Panc1 (cell line): ENCODE results near the gene HINFP. TPM values are rescaled to one million over a fixed set of nuclear protein-coding genes. Genes with fewer than 3 reads are reported as not detected.
"Not testable (repeated sequence)": the region's sequence is repeated elsewhere in the genome, so short reads cannot be mapped to it uniquely, and the experiment has no call there.

Experiments used
- ATAC-seq: fragments of 200-7000 bp; cut with Tn5 transposase; 2 replicates; pipeline ENCODE4 v1.9.1; 2020; ENCODE audit warnings: mild to moderate bottlenecking, moderate library complexity
- BruUV-seq: library from RNA; stranded (reverse); fragments of 400-500 nt; replicated peaks from 2 replicates; lab custom pipeline; 2021; lab: Mats Ljungman, UMichigan
- CTCF ChIA-PET: fragments of 300-600 bp; sonication (Branson Sonifier 250); formaldehyde crosslinking; loops from one replicate; lab custom pipeline; 2022; ENCODE audit warnings: antibody characterized with exemption; lab: Charles Lee
- POLR2A ChIA-PET: fragments of 300-600 bp; sonication (Branson Sonifier 250); formaldehyde crosslinking; loops from one replicate; lab custom pipeline; 2022; ENCODE audit warnings: antibody characterized with exemption; lab: Charles Lee
- DNase-seq: peaks from one replicate; pipeline ENCODE4 v3.0.0-alpha.2; 2010; ENCODE audit warnings: low read depth, low spot score
- H3K27ac ChIP-seq: 2 replicates; pipeline ENCODE4 v1.5.1; 2011; ENCODE audit warnings: mild to moderate bottlenecking, low read length, inconsistent platforms
- H3K27me3 ChIP-seq: fragments of 200-500 bp; sonication (Bioruptor generic); 2 replicates; pipeline ENCODE4 v1.6.0; 2014; ENCODE audit warnings: low read length, inconsistent platforms; ENCODE audit not compliant: control insufficient read depth, insufficient read depth
- H3K36me3 ChIP-seq: fragments of 200-500 bp; sonication (Bioruptor generic); 2 replicates; pipeline ENCODE4 v1.5.1; 2014; ENCODE audit warnings: inconsistent platforms, mild to moderate bottlenecking, low read length, moderate library complexity; ENCODE audit not compliant: control insufficient read depth, insufficient read depth
- H3K4me1 ChIP-seq: 2 replicates; pipeline ENCODE4 v1.5.1; 2011; ENCODE audit warnings: inconsistent platforms, mild to moderate bottlenecking, low read length, moderate library complexity; ENCODE audit not compliant: control insufficient read depth, insufficient read depth
- H3K4me3 ChIP-seq, 2 experiments: 2 replicates each; pipeline ENCODE4 v1.5.1; 2011 to 2012; ENCODE audit warnings: low read depth in 2 of 2, low read length in 2 of 2, mild to moderate bottlenecking in 2 of 2, inconsistent platforms in 1 of 2, moderate library complexity in 1 of 2
- H3K9me3 ChIP-seq: fragments of 200-500 bp; sonication (Bioruptor generic); 2 replicates; pipeline ENCODE4 v1.5.1; 2014; ENCODE audit warnings: low read depth, mild to moderate bottlenecking, inconsistent platforms, low read length, moderate library complexity; ENCODE audit not compliant: control insufficient read depth, insufficient read depth
- CTCF ChIP-seq: fragments of 450-650 bp; IDR thresholded peaks from 2 replicates; pipeline ENCODE4 v1.5.1; 2017; ENCODE audit warnings: mild to moderate bottlenecking
- POLR2AphosphoS5 ChIP-seq: IDR thresholded peaks from 2 replicates; pipeline ENCODE4 v1.6.1; 2012; ENCODE audit warnings: mild to moderate bottlenecking, low read depth, low read length, moderate library complexity
- SIN3A ChIP-seq: IDR thresholded peaks from 2 replicates; pipeline ENCODE4 v1.6.1; 2012; ENCODE audit warnings: low read depth, mild to moderate bottlenecking, low read length, moderate library complexity, borderline replicate concordance; ENCODE audit not compliant: insufficient read depth
- TCF7L2 ChIP-seq: IDR thresholded peaks from 2 replicates; pipeline ENCODE4 v1.6.1; 2011; ENCODE audit warnings: mild to moderate bottlenecking, low read depth, low read length, inconsistent platforms
- in situ Hi-C: cut with HindIII; loops from 2 replicates; pipeline ENCODE4 v1.10.0; 2016; ENCODE audit warnings: low sequenced_read_pairs, low pct_unique_long_range_greater_than_20kb
- intact Hi-C: fragments of 100-400 bp; cut with micrococcal nuclease; formaldehyde crosslinking; loops from one replicate; pipeline ENCODE4 v1.10.0; 2022; ENCODE audit not compliant: unreplicated experiment
- total RNA-seq: library from RNA; stranded (reverse); gene quantifications from one replicate; pipeline ENCODE4 v1.2.1, GENCODE V29; 2021; ENCODE audit not compliant: unreplicated experiment
- TF ChIP-seq, protein P1 (sequence below), 2 experiments: IDR thresholded peaks; 2 replicates each; pipeline ENCODE4 v1.6.1; 2011 to 2012; ENCODE audit warnings: low read depth in 2 of 2, control low read depth in 1 of 2, low read length in 1 of 2, mild to moderate bottlenecking in 1 of 2, moderate library complexity in 1 of 2; ENCODE audit not compliant: insufficient read depth in 1 of 2

Gene HINFP
- total RNA-seq, 1 experiment from 2014 or later = 52.7 TPM

- TF ChIP-seq CTCF = no peak
- no peak for TF ChIP-seq SIN3A
- no peak for TF ChIP-seq TCF7L2
- TF ChIP-seq, protein P1, sequence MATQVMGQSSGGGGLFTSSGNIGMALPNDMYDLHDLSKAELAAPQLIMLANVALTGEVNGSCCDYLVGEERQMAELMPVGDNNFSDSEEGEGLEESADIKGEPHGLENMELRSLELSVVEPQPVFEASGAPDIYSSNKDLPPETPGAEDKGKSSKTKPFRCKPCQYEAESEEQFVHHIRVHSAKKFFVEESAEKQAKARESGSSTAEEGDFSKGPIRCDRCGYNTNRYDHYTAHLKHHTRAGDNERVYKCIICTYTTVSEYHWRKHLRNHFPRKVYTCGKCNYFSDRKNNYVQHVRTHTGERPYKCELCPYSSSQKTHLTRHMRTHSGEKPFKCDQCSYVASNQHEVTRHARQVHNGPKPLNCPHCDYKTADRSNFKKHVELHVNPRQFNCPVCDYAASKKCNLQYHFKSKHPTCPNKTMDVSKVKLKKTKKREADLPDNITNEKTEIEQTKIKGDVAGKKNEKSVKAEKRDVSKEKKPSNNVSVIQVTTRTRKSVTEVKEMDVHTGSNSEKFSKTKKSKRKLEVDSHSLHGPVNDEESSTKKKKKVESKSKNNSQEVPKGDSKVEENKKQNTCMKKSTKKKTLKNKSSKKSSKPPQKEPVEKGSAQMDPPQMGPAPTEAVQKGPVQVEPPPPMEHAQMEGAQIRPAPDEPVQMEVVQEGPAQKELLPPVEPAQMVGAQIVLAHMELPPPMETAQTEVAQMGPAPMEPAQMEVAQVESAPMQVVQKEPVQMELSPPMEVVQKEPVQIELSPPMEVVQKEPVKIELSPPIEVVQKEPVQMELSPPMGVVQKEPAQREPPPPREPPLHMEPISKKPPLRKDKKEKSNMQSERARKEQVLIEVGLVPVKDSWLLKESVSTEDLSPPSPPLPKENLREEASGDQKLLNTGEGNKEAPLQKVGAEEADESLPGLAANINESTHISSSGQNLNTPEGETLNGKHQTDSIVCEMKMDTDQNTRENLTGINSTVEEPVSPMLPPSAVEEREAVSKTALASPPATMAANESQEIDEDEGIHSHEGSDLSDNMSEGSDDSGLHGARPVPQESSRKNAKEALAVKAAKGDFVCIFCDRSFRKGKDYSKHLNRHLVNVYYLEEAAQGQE (IDR thresholded peaks at IDR 0.05; ENCODE audit: insufficient read depth in 1 of 2, low read depth in 2 of 2, low read length in 1 of 2) = no peak
- TF ChIP-seq POLR2AphosphoS5 = no peak
- CTCF ChIA-PET = no interaction called here
- DNase-seq (no peak), ATAC-seq (no peak)
- in situ Hi-C loops = no loop called here
- BruUV-seq = no TSS peak
- POLR2A ChIA-PET = interaction anchor here (0.5 to 0.6 kb wide), 2 partner anchors 17 to 96 kb away, joined by 3 read pairs; no protein-coding TSS in a partner anchor
- H3K9me3 ChIP-seq = no peaks in the 10 kb centered on the region
- H3K27me3 ChIP-seq = no peaks in the 10 kb centered on the region
- intact Hi-C loops = no loop called here
- H3K27ac ChIP-seq = no peak overlapping the region
- 0 out of 2 replicates have a peak, but pooled peaks cover 4% of the 10 kb centered on the region for H3K4me1 ChIP-seq
- H3K36me3 ChIP-seq = no peaks in the 10 kb centered on the region
- H3K4me3 ChIP-seq = no peak overlapping the region
Observed at GRCh38 chr11:119180729-119181676, 59.6 kb downstream of the HINFP start.

DNA sequence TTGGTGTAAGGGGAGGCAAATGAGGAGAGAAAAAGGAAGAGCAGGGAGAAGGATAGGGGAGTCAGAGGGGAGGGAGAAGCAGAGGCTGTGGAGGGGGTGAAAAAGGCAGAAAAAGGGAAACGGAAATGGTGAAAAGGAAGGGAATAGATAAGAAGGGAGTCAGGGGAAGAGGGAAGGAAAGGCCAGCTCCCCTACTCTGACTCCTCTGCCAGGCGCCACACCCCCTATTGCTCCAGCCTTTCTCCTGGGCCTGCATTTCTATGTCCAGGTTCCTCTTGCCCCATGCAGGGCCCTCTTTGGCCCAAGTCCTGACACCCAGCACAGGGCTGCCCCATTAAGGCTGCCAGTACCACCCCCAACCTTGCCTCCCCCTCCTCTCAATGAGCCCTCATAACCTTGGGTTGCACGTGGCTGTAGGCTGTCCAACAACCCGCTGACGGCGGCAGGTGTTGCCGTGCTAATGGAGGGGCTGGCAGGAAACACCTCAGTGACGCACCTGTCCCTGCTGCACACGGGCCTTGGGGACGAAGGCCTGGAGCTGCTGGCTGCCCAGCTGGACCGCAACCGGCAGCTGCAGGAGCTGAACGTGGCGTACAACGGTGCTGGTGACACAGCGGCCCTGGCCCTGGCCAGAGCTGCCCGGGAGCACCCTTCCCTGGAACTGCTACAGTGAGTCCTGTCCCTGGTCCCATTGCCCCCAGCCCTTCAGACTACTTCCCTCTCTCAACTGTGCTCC, 60.5 kb downstream of the HINFP start:
- Histone ChIP-seq H3K4me3 (no peak overlapping the region), H3K9me3 (no peaks in the 10 kb centered on the region), H3K36me3 (no peaks in the 10 kb centered on the region), H3K27me3 (no peaks in the 10 kb centered on the region), H3K4me1 (0 out of 2 replicates have a peak, but pooled peaks cover 4% of the 10 kb centered on the region), H3K27ac (no peak overlapping the region)
- CTCF ChIA-PET = interaction anchor here (0.5 kb wide), 1 partner anchor 38 kb away, joined by 9 read pairs; no protein-coding TSS in a partner anchor
- in situ Hi-C loops = no loop called here
- intact Hi-C loops = no loop called here
- DNase-seq (no peak), ATAC-seq (no peak)
- no TSS peak for BruUV-seq
- TF ChIP-seq, protein P1 (IDR thresholded peaks at IDR 0.05; ENCODE audit: insufficient read depth in 1 of 2, low read depth in 2 of 2, low read length in 1 of 2) = no peak
- TF ChIP-seq CTCF = no peak
- POLR2A ChIA-PET = interaction anchor here (0.5 to 0.7 kb wide), 3 partner anchors 18 to 1245 kb away, joined by 3 to 7 read pairs (median 3); no protein-coding TSS in a partner anchor

- H3K36me3 ChIP-seq, BruUV-seq, intact Hi-C loops, CTCF ChIA-PET, ATAC-seq, DNase-seq, H3K4me1 ChIP-seq, H3K4me3 ChIP-seq, H3K9me3 ChIP-seq, H3K27ac ChIP-seq, H3K27me3 ChIP-seq, POLR2A ChIA-PET, in situ Hi-C loops: not testable (repeated sequence)
Observed at GRCh38 chr11:119184399-119184798, 63.0 kb downstream of the HINFP start.
